K562 (cell line): ENCODE results near the gene FPGS. TPM values are rescaled to one million over a fixed set of nuclear protein-coding genes. Genes with fewer than 3 reads are reported as not detected.
A peak's percentile ranks its signal among the peaks of the same experiment; 100 is the strongest.

Source experiments
- ATF1 ChIP-seq, 2 experiments: fragments of 450-650 bp in 1 of 2; IDR thresholded peaks; 2 replicates each; pipeline ENCODE4 v1.6.1; 2016; ENCODE audit warnings: missing compliant biosample characterization in 1 of 2, missing genetic modification characterization in 1 of 2
- CTCF ChIP-seq, 3 experiments: IDR thresholded peaks in 2 of 3; conservative IDR thresholded peaks in 1 of 3; 2 replicates each; pipeline ENCODE4 v1.5.1; 2011 to 2012; ENCODE audit warnings: low read length in 3 of 3, mild to moderate bottlenecking in 3 of 3, control low read depth in 2 of 3, improper control_type of control experiment in 1 of 3, inconsistent platforms in 1 of 3, low read depth in 1 of 3, mixed read lengths in 1 of 3, moderate library complexity in 1 of 3; ENCODE audit not compliant: insufficient read depth in 2 of 3
- E2F6 ChIP-seq, 2 experiments: IDR thresholded peaks; 2 replicates each; pipeline ENCODE4 v1.6.1; 2011; ENCODE audit warnings: borderline replicate concordance in 1 of 2, control low read depth in 1 of 2, low read depth in 1 of 2, low read length in 1 of 2, mild to moderate bottlenecking in 1 of 2, mixed read lengths in 1 of 2, moderate library complexity in 1 of 2; ENCODE audit not compliant: insufficient read depth in 1 of 2, insufficient read length in 1 of 2, poor library complexity in 1 of 2, severe bottlenecking in 1 of 2; ENCODE audit errors: extremely low read depth in 1 of 2
- HNRNPH1 ChIP-seq: fragments of 200-400 bp; formaldehyde crosslinking; optimal IDR thresholded peaks from 2 replicates; pipeline ENCODE3; 2017; ENCODE audit warnings: low read depth, mild to moderate bottlenecking, low read length, moderate library complexity
- NR2C2 ChIP-seq, 2 experiments: fragments of 200-800 bp in 1 of 2; sonication (Bioruptor generic) in 1 of 2; sonication (generic) in 1 of 2; formaldehyde crosslinking in 1 of 2; IDR thresholded peaks; 2 replicates each; pipeline versions ENCODE4 v1.6.1 to v1.8.0; 2016 to 2022; ENCODE audit warnings: mild to moderate bottlenecking in 1 of 2, missing compliant biosample characterization in 1 of 2, missing genetic modification characterization in 1 of 2, missing genetic modification reagents in 1 of 2
- PBX2 ChIP-seq, 2 experiments: IDR thresholded peaks in 1 of 2; conservative IDR thresholded peaks in 1 of 2; 2 replicates each; pipeline ENCODE4 v1.6.1; 2016; ENCODE audit warnings: low read depth in 2 of 2, mild to moderate bottlenecking in 1 of 2, missing compliant biosample characterization in 1 of 2, missing genetic modification characterization in 1 of 2, moderate library complexity in 1 of 2
- PKNOX1 ChIP-seq: fragments of 450-650 bp; IDR thresholded peaks from 2 replicates; pipeline ENCODE4 v1.6.1; 2016
- POLR2G ChIP-seq: fragments of 200-400 bp; formaldehyde crosslinking; IDR thresholded peaks from 2 replicates; pipeline ENCODE4 v1.6.1; 2017; ENCODE audit warnings: low read depth, mild to moderate bottlenecking, antibody characterized with exemption, low read length, moderate library complexity
- TBL1XR1 ChIP-seq, 2 experiments: IDR thresholded peaks; 2 replicates each; pipeline ENCODE4 v1.6.1; 2012; ENCODE audit warnings: improper control_type of control experiment in 2 of 2, low read length in 2 of 2, mild to moderate bottlenecking in 1 of 2
- XRCC3 ChIP-seq: fragments of 450-650 bp; IDR thresholded peaks from 2 replicates; pipeline ENCODE4 v1.6.1; 2017; ENCODE audit warnings: mild to moderate bottlenecking, moderate library complexity
- ZNF655 ChIP-seq: fragments of 250-450 bp; sonication (Bioruptor Pico); IDR thresholded peaks from 2 replicates; pipeline ENCODE4 v1.5.0; 2021
- ZNF699 ChIP-seq: fragments of 250-450 bp; sonication (Bioruptor Pico); IDR thresholded peaks from 2 replicates; pipeline ENCODE4 v1.8.0; 2021; ENCODE audit warnings: mild to moderate bottlenecking, moderate library complexity; ENCODE audit not compliant: insufficient replicate concordance
- polyA plus RNA-seq, 8 experiments: library from polyadenylated mRNA; depleted of rRNA in 4 of 8; stranded (reverse) in 5 of 8; unstranded in 3 of 8; fragments of >200 nt; fragmentation: Nextera tagmentation in 2 of 8; fragmentation: Illumina TruSeq in 1 of 8; extraction: Ambion mirVana in 2 of 8; extraction: Trizol in 1 of 8; gene quantifications; 2 replicates each; pipeline versions ENCODE4 v1.2.1 to v1.2.3, GENCODE V29; 2011 to 2014; ENCODE audit warnings: inconsistent platforms in 1 of 8, missing spikeins in 1 of 8
- total RNA-seq, 7 experiments: library from RNA; depleted of rRNA in 6 of 7; stranded (reverse); fragments of >200 nt in 6 of 7; fragmentation: Illumina TruSeq in 2 of 7; extraction: Trizol in 2 of 7; gene quantifications; 2 replicates each; pipeline versions ENCODE4 v1.2.1 to v1.2.3, GENCODE V29; 2011 to 2021; ENCODE audit warnings: low replicate concordance in 1 of 7

FPGS gene
- total and polyA plus RNA-seq, 9 of the 15 experiments (the other 6 are each of a cell fraction or from before 2014, with no cell fraction given): 0.84 to 86.4 (median 59.2) TPM

- TF ChIP-seq PKNOX1 (no peak; the same call in 1 of the 2 replicates), E2F6 (IDR thresholded peaks at IDR 0.05; ENCODE audit: borderline replicate concordance in 1 of 2, extremely low read depth in 1 of 2, insufficient read depth in 1 of 2, insufficient read length in 1 of 2, low read depth in 1 of 2, low read length in 1 of 2, poor library complexity in 1 of 2, severe bottlenecking in 1 of 2) (peak; percentile 60 to 65), PBX2 (CRISPR knock-in tag; IDR thresholded peaks at IDR 0.05; ENCODE audit: low read depth) (no peak), PBX2 (tag; conservative IDR thresholded peaks at IDR 0.05; ENCODE audit: low read depth) (peak; percentile 25; the same call in 1 of the 2 replicates), TBL1XR1 (IDR thresholded peaks at IDR 0.05; ENCODE audit: low read length in 2 of 2) (no peak; a peak in 1 of 4 replicates), ZNF699 (CRISPR knock-in tag) (no peak), XRCC3 (no peak), CTCF (IDR thresholded peaks at IDR 0.05 in 2 of 3, conservative IDR thresholded peaks at IDR 0.05 in 1 of 3; ENCODE audit: insufficient read depth in 2 of 3, low read depth in 1 of 3, low read length in 3 of 3) (peak in 2 of 3 experiments; percentile 39 to 52; a peak in 4 of 6 replicates), ZNF655 (no peak), NR2C2 (CRISPR knock-in tag; IDR thresholded peaks at IDR 0.05) (peak; percentile 55; the same call in 1 of the 2 replicates), NR2C2 (tag; IDR thresholded peaks at IDR 0.05) (peak; percentile 48), HNRNPH1 (no peak), POLR2G (peak; percentile 100), ATF1 (CRISPR knock-in tag; IDR thresholded peaks at IDR 0.05) (no peak), ATF1 (tag; IDR thresholded peaks at IDR 0.05) (peak; percentile 40; the same call in 1 of the 2 replicates)
Observed at GRCh38 chr9:127828262-127829031, 25.8 kb downstream of the FPGS start (continued).
